Measurements from ENCODE around the gene BBS1.

BBS1 gene

DNA sequence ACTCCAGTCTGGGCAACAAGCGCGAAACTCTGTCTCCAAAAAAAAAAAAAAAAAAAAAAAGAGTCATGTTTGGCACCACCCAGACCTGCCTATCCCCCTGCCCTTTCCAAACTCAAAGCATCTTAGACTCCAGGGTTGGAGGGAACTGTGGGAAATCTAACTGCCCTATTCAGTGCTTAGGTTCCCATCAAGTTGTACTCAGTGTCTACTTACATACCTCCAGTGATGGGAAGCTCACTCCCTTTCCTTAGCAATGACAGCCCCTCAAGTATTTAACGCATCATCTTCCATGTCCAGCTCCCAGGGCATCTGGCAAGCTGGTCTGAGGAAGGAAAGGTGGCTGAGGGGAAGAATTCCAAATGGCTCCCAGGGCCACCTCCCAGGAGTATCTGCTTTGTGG is 39.3 kb downstream of the BBS1 start:
- DNase-seq (ENCODE audit: low spot score), result no peak

- no peak for DNase-seq (ENCODE audit: low spot score)
These were observed 40.5 kb downstream of the BBS1 start for GRCh38 chr11:66550887-66551286.

DNA sequence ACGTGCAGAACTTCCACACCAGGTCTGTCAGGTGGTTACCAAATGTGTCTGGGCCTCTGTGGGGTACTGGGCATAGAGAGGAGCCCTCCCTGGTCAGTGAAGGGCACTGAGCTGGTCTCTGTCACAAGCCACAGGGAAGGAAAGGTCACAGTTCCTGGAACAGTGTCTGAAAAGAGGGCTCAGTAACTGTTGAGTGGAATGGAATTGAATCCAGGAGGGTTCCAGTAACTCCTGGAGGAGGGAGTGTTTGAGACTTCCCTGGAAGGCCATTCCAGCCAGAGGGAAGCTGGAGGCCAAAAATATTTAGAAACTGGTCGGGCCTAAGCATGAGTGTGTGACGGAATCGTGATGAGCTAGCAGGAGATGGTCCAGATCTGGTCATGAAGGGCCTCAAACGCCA is 44.2 kb downstream of the BBS1 start:
- DNase-seq (ENCODE audit: low spot score), result no peak

DNA sequence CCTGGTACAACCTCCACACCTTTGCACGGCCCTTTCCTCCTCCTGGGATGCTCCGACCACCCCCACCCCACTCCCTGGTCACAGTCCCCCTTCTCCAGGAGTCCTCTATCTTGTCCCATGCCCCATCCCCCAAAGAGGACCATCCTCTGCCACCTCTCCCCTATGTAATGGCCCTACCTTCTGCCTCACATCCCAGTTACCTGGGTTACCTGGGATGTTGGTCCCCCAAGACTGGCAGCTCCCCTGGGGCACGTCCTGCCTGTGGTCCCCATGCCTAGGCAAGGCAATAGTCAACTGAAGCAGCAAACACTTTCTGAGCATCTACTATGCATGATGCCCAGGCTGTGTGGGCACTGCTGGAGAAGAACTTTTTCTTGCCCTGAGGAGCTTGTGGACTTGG is 45.0 kb downstream of the BBS1 start:
- DNase-seq (ENCODE audit: low spot score), result no peak

DNA sequence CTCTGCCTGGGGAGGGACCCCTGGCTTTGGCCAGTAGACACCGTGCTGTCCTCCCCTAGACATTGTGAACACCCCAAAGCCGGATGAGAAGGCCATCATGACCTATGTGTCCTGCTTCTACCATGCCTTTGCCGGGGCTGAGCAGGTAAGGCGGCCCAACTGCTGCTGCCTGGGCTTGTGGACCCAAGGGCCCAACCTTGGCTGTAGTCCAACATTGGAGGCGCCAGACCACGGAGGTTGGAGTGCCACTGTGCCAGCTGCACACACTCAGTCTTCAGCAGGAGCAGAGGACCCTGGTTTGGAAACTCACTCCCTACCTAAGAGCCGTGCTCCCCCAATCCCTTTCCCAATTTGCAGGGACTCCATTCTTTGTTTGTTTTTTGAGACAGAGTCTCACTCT is 45.7 kb downstream of the BBS1 start:
- DNase-seq (ENCODE audit: low spot score), result no peak

DNA sequence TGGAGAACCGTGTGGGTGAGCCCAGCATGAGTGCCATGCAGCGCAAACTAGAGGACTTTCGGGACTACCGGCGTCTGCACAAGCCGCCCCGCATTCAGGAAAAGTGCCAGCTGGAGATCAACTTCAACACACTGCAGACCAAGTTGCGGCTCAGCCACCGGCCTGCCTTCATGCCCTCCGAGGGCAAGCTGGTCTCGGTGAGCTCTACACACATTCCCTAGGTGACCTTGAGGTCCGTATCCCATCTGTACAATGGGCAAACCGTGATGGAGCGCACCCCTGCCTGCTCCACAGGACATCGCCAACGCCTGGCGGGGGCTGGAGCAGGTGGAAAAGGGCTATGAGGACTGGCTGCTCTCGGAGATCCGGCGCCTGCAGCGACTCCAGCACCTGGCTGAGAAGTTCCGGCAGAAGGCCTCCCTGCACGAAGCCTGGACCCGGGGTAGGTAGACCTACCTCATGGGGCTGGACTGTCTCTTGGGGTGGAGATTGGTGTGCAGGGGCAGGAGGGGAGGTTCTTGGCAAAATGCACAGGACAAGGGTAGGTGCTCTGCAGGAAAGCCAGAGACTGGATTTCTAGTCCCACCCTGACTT is 47.4 kb downstream of the BBS1 start:
- no peak for DNase-seq (ENCODE audit: low spot score)

DNA sequence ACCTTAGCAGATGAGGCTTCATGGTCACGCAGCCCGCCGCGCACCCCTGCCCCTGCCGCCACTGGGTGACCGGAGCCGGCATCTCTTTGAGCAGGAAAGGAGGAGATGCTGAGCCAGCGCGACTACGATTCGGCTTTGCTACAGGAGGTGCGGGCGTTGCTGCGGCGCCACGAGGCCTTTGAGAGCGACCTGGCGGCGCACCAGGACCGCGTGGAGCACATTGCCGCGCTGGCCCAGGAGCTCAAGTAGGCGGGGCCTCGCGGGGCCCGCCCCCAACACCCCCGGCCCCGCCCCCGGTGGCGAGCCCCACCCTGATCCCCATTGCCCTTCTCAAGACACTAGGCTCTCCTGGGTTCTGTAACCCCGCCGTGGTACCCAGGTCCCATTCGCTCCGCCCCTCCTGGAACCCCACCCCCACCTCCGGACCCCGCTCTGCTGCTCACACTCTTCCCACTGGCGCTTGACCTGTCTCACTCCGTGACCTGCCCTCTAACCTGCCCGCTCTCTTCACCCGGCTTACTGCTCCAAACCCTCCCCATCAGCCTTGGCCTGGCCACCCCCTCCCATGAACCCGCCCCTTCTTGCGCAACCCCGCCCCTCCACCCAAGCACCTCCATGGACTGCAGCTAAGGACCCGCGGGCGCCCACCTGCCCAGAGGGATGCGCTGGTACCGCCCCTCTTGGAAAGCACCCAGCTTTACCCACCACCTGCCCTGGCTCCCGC is 48.9 kb downstream of the BBS1 start:
- DNase-seq (ENCODE audit: low spot score), result no peak

GRCh38 chr11:66559866-66560676 is 49.6 kb downstream of the BBS1 start:
- DNase-seq (ENCODE audit: low spot score), result no peak

GRCh38 chr11:66561178-66561974 is 50.9 kb downstream of the BBS1 start:
- no peak for DNase-seq (ENCODE audit: low spot score)

GRCh38 chr11:66561975-66562248 is 51.5 kb downstream of the BBS1 start:
- no peak for DNase-seq (ENCODE audit: low spot score)

GRCh38 chr11:66562275-66562674 is 51.8 kb downstream of the BBS1 start:
- DNase-seq (ENCODE audit: low spot score), result no peak

DNA sequence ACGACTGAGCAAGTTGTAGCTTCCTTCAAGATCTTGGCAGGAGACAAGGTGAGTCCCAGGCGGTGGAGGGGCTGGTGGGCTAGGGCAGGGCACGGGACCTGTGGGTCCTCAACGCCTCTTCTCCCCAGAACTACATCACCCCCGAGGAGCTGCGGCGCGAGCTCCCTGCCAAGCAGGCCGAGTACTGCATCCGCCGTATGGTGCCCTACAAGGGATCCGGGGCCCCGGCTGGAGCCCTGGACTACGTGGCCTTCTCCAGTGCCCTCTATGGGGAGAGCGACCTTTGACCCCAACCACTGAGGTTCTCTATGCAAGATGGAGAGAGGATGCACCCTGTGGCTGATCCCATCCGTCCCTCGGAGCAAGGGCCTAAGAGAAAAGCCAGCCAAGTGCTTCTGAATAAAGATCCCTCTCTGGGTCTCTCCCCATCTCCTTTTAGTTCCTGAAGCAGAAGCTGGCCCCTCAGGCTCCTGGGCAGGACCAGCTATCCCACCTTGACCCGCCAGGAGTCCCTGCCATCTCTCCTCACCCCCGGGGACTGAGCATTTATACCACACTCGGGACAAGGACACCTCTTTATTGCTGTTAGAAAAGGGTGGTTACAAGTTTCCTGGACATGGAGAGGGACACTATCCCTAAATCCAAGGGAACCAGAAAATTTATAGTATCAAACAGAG is 52.6 kb downstream of the BBS1 start:
- DNase-seq (ENCODE audit: low spot score), result no peak

DNA sequence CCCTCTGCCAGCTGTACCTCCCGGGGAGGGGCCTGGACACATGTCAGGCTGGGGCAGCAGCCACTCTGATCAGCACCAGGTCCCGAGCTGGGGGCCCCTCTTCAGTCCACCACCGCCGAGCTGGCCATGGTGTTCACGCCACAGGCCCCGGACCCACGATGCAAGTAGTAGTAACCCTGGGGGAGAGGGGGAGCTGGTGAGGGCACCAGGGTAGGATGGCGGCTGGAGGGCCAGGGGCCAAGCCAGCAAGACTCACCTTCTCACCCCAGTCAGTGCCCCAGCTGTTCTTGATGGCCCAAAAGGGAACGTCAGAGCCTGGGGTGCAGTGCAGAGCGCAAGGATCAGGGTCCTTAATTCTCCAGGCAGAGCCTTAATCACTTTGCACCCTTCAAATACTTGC is 53.4 kb downstream of the BBS1 start:
- DNase-seq (ENCODE audit: low spot score), result no peak

- DNase-seq (ENCODE audit: low spot score), result no peak
These were observed 54.1 kb downstream of the BBS1 start for GRCh38 chr11:66564538-66564937.

- DNase-seq (ENCODE audit: low spot score), result no peak
These were observed 54.5 kb downstream of the BBS1 start for GRCh38 chr11:66564984-66565383.

- DNase-seq (ENCODE audit: low spot score), result no peak
These were observed 55.8 kb downstream of the BBS1 start for GRCh38 chr11:66566221-66566620.

GRCh38 chr11:66567787-66568123 is 57.3 kb downstream of the BBS1 start:
- DNase-seq (ENCODE audit: low spot score), result no peak

- peak; percentile 100 for DNase-seq (ENCODE audit: low spot score)
These were observed 57.9 kb downstream of the BBS1 start, which contains the start of gene CTSF for GRCh38 chr11:66568124-66568916. Gene CTSF (minus strand): TSS chr11:66568606. CDS start chr11:66568486, 120 bp downstream.

DNA sequence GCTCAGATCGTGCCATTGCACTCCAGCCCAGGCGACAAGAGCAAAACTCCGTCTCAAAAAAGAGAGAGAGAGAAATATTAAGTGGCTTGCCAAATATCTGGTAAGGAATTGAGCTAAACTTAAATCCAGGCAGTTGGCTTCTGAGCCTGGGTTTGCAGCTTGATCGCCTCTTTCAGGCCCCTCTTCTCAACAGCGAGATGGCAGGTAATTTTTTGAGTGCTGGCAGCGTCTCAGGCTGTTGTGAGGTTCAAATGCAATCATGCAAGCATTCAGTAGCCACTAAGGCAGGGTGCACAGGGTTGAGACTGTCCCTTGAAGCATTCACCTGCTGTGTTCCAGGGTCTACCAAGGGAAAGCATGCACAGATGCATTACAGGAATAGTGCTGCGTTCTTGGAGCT is 58.6 kb downstream of the BBS1 start:
- no peak for DNase-seq (ENCODE audit: low spot score)

DNA sequence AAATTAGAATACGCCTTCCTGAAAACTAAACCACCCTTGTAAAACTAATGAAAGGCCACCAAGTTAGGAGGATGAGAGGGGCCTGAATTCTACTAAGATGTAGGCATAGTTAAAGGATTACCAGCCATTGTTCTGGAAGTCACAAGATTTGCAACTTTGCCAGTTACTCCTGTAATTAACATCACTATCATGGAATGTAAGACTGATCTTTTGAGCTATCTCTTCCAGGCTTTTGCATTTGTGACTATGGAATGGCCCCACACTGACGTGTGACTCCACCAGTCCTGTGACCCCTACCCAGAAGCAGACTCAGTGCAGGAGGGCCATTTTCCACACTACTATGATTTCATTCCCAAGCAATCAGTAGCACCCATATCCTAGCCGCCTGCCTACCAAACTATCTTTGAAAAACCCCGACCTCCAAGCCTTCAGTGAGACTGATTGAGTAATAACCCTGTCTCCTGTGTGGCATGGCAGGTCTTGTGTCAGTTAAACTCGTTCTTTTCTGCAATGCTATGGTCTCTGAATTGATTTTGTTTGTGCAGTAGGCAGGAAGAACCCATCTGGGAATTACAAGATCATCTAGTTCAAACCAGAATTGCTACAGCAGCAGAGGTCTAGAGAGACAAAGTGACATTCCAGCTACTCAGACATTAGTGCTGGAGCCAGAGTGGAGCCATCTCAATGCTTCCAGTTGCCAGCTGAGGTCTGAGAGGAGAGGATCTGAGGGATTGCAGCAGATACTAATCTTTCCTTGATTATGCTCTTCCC is 59.8 kb downstream of the BBS1 start:
- DNase-seq (ENCODE audit: low spot score), result no peak

- DNase-seq (ENCODE audit: low spot score), result no peak
These were observed 60.4 kb downstream of the BBS1 start for GRCh38 chr11:66570850-66571180.
